ENCODE data around the gene C2orf49. TPM values are rescaled to one million over a fixed set of nuclear protein-coding genes. Genes with fewer than 3 reads are reported as not detected.

C2orf49 gene
- total and polyA plus RNA-seq, 8 donors, result 6.3 to 22.0 (median 11.0) TPM

GRCh38 chr2:105375001-105375561, 37.7 kb downstream of the C2orf49 start:
- Histone ChIP-seq H3K9me3 (no peaks in the 10 kb centered on the region), H3K4me1 (peaks cover 59 to 99% (median 77%) of the 10 kb centered on the region in 4 donors), H3K27me3 (no peaks in the 10 kb centered on the region), H3K27ac (peak overlapping the region; percentile 54 to 93 (median 85)), H3K36me3 (peaks cover 0 to 60% (median 23%) of the 10 kb centered on the region in 4 donors), H3K4me3 (no peak overlapping the region)
- DNase-seq, result no peak
- TF ChIP-seq POLR2AphosphoS5 (IDR thresholded peaks at IDR 0.05), result peak; percentile 29 to 73 (median 68)
- peak; percentile 43 for TF ChIP-seq EP300 (IDR thresholded peaks at IDR 0.05)
- TF ChIP-seq, protein P1, sequence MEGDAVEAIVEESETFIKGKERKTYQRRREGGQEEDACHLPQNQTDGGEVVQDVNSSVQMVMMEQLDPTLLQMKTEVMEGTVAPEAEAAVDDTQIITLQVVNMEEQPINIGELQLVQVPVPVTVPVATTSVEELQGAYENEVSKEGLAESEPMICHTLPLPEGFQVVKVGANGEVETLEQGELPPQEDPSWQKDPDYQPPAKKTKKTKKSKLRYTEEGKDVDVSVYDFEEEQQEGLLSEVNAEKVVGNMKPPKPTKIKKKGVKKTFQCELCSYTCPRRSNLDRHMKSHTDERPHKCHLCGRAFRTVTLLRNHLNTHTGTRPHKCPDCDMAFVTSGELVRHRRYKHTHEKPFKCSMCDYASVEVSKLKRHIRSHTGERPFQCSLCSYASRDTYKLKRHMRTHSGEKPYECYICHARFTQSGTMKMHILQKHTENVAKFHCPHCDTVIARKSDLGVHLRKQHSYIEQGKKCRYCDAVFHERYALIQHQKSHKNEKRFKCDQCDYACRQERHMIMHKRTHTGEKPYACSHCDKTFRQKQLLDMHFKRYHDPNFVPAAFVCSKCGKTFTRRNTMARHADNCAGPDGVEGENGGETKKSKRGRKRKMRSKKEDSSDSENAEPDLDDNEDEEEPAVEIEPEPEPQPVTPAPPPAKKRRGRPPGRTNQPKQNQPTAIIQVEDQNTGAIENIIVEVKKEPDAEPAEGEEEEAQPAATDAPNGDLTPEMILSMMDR (IDR thresholded peaks at IDR 0.05), result no peak
- TF ChIP-seq POLR2A (IDR thresholded peaks at IDR 0.05), result no peak
- WGBS, 5 donors, result 49 to 59% (median 55%) methylated on average over 15 of the region's 15 CpGs
- intact Hi-C loops (cut with DNase I; ENCODE audit: low total_unique reads), result no loop called here

DNA sequence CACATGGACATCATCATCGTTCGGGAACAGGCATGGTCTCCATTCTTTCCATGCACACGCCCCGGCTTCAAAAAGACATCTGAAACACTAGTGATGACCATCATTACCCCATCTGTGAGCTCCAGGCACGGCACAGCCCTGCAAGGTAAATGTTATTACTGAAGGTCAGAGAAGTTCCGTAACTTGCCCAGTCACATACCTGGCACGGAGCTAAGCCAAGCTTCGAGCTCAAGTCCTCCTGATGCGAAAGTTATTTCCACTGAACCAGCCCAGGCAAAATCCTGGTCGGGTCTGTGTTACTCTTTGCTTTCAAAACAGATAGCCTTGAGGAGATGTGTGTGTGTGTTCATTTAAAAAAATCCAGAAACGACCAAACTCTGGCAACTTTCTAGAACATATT, 38.7 kb downstream of the C2orf49 start:
- intact Hi-C loops (cut with DNase I; ENCODE audit: low total_unique reads), result no loop called here
- Histone ChIP-seq H3K4me3 (no peak overlapping the region), H3K27ac (peak overlapping the region; percentile 11 to 93 (median 85)), H3K4me1 (peaks cover 66 to 99% (median 77%) of the 10 kb centered on the region in 4 donors), H3K9me3 (no peaks in the 10 kb centered on the region), H3K36me3 (peaks cover 0 to 53% (median 16%) of the 10 kb centered on the region in 4 donors), H3K27me3 (no peaks in the 10 kb centered on the region)
- WGBS, 5 donors, result 53 to 64% (median 60%) methylated on average over 11 of the region's 11 CpGs
- peak in 1 of 2 donors; percentile 64 for DNase-seq
- TF ChIP-seq, protein P1 (IDR thresholded peaks at IDR 0.05), result no peak
- peak in 1 of 3 donors; percentile 37 for TF ChIP-seq POLR2AphosphoS5 (IDR thresholded peaks at IDR 0.05)

DNA sequence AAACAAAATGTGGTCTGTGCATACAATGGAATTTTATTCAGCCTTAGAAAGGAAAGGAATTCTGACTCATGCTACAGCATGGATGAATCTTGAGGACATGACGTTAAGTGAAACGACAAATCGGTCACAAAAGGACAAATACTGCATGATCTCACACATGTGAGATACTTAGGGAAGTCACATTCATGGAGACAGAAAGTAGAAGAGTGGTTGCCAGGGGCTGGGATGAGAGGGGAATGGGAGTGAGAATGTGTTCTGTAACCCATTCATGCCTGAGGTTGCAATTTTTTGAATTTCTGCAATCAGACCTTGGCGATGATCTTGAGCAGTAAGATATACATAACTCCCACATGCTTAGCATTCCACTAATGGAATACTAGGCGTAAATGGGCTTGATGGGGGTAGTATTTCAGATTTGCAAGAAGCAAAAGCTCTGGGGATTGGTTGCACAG, 39.5 kb downstream of the C2orf49 start:
- 77 to 83% (median 82%) methylated on average over 5 of the region's 5 CpGs for WGBS, 5 donors
- Histone ChIP-seq H3K27me3 (no peaks in the 10 kb centered on the region), H3K9me3 (no peaks in the 10 kb centered on the region), H3K27ac (peak overlapping the region in 4 of 5 donors; percentile 72 to 93 (median 86)), H3K4me1 (peaks cover 67 to 99% (median 81%) of the 10 kb centered on the region in 4 donors), H3K36me3 (peaks cover 0 to 49% (median 13%) of the 10 kb centered on the region in 4 donors), H3K4me3 (no peak overlapping the region)
- intact Hi-C loops (cut with DNase I; ENCODE audit: low total_unique reads), result no loop called here
- TF ChIP-seq, protein P1 (IDR thresholded peaks at IDR 0.05), result no peak
- peak in 1 of 3 donors; percentile 54 for TF ChIP-seq POLR2AphosphoS5 (IDR thresholded peaks at IDR 0.05)
- no peak for DNase-seq

- Histone ChIP-seq H3K27me3 (no peaks in the 10 kb centered on the region), H3K4me3 (no peak overlapping the region), H3K4me1 (peaks cover 67 to 99% (median 78%) of the 10 kb centered on the region in 4 donors), H3K9me3 (no peaks in the 10 kb centered on the region), H3K27ac (peak overlapping the region in 4 of 5 donors; percentile 72 to 93 (median 86)), H3K36me3 (peaks cover 0 to 48% (median 13%) of the 10 kb centered on the region in 4 donors)
- intact Hi-C loops (cut with DNase I; ENCODE audit: low total_unique reads), result no loop called here
- WGBS, 5 donors, result 70 to 91% (median 83%) methylated on average over 3 of the region's 3 CpGs
- TF ChIP-seq POLR2AphosphoS5 (IDR thresholded peaks at IDR 0.05) (no peak), POLR2A (IDR thresholded peaks at IDR 0.05) (no peak), EP300 (IDR thresholded peaks at IDR 0.05) (no peak)
- TF ChIP-seq, protein P1 (IDR thresholded peaks at IDR 0.05), result no peak
- DNase-seq, result peak in 1 of 2 donors; percentile 53
Observed at GRCh38 chr2:105377871-105378270, 40.5 kb downstream of the C2orf49 start.

Measured in stomach (tissue), 9 donors.